ENCODE measurements around the gene MIER2.

The MIER2 gene

DNA sequence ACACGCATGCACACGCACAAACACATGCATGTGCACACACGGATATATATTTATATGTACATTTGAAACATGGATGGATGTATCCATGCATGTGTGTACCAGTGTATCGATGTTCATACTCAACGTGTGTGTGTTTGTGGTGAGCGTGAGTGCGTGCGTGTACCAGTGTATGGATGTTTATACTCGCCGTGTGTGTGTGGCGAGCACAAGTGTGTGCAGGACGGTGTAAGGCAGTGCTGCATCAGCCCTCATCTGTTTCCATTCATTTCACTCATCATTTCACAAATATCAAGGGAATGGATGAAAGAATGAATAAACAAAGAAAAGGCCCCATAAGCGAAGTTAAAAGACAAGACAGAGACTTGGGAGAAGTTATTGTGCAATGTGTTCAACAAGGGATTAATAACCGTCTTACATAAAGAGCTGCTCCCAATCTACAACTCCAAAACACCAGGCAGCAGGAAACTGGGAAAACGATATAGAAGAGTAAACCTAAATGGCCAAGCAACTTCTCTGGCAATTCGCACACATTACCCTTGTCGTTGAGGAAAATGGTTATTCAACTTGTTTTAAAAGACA lies 21.7 kb upstream of the MIER2 start:
- Histone ChIP-seq H3K4me1 (ENCODE audit: control insufficient read depth in 2 of 2, insufficient read depth in 1 of 2, low read depth in 1 of 2, low read length in 2 of 2) (no peaks in the 10 kb centered on the region), H3K27me3 (ENCODE audit: control insufficient read depth in 3 of 3, insufficient read depth in 3 of 3, low read depth in 1 of 3, low read length in 3 of 3) (peaks cover 0 to 4% (median 0%) of the 10 kb centered on the region in 3 experiments), H3K9me3 (replicated peaks in 1 of 2; ENCODE audit: control insufficient read depth in 2 of 2, insufficient read depth in 1 of 2, low read depth in 1 of 2, low read length in 2 of 2) (peaks cover 0 to 2% of the 10 kb centered on the region in 2 donors), H2AK5ac (ENCODE audit: low read depth, low read length) (no peak overlapping the region), H3K9ac (ENCODE audit: low read depth, low read length, poor library complexity) (peak overlapping the region; percentile 44), H4K8ac (ENCODE audit: low read depth, low read length) (no peak overlapping the region), H2BK120ac (ENCODE audit: low read depth, low read length) (no peak overlapping the region), H3K27ac (replicated peaks; ENCODE audit: low read length) (no peak overlapping the region), H3K4ac (ENCODE audit: low read length) (no peak overlapping the region), H3K23ac (ENCODE audit: low read depth, low read length, poor library complexity) (no peak overlapping the region), H3K18ac (ENCODE audit: low read length) (no peak overlapping the region), H3K79me1 (ENCODE audit: low read depth, low read length) (no peaks in the 10 kb centered on the region), H3K36me3 (replicated peaks in 1 of 2; ENCODE audit: control insufficient read depth in 2 of 2, insufficient read depth in 2 of 2, low read length in 2 of 2) (no peaks in the 10 kb centered on the region), H3K14ac (ENCODE audit: low read length) (no peak overlapping the region), H2BK5ac (ENCODE audit: low read length) (no peak overlapping the region), H2BK12ac (ENCODE audit: low read length) (no peak overlapping the region), H3K4me3 (ENCODE audit: low read length in 2 of 2) (no peak overlapping the region), H3K4me2 (ENCODE audit: insufficient read depth, low read length, poor library complexity, severe bottlenecking) (no peak overlapping the region), H2AFZ (ENCODE audit: low read length) (no peak overlapping the region), H2BK15ac (ENCODE audit: low read length) (no peak overlapping the region), H4K91ac (ENCODE audit: low read depth, low read length, poor library complexity) (no peak overlapping the region)
- DNase-seq (ENCODE audit: low spot score): no peak
- no CpG with 5 or more reads among the region's 17 CpGs for WGBS, 2 donors (ENCODE audit: extremely low coverage in 2 of 2, insufficient read length in 2 of 2, insufficient replicate concordance in 1 of 2)

DNA sequence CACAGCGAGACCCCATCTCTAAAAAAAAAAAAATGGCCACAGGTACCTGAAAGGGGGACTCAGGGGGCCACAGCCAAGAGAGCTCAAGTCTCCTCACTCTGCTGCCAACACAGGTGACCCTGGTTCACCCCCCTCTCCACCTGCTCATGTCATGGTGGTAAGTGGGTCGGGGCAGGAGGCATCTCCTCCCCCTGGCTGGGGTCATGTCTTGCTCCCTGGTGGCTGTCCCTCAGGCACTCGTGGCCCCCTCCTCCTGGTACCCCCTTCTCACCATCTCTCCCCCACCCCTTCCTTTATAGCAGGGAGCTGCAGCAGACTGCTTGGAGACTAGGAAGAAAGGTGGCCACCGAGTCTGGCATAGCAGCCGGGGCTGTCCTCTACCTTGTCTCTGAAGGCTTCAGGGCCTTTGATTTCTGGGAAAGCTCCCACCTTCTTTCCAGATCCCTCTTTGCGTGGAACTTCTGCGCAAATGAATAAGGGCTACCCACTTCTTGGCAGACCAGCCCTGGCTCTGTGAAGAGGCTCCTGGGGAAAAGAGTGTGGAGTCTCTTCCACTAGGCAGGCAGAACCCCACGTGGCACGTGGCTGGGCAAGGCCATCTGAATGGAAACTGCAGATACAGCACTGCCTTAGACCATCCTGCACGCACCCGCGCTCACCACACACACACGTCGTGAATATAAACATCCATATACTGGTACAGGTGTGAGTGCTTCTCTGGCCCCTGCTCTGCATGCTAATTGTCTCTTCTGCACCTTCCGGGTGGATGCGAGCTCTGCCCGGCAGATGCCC lies 20.1 kb upstream of the MIER2 start:
- WGBS, 2 donors (ENCODE audit: extremely low coverage in 2 of 2, insufficient read length in 2 of 2, insufficient replicate concordance in 1 of 2): no CpG with 5 or more reads among the region's 17 CpGs
- no peak for DNase-seq (ENCODE audit: low spot score)
- Histone ChIP-seq H3K4me2 (ENCODE audit: insufficient read depth, low read length, poor library complexity, severe bottlenecking) (no peak overlapping the region), H3K27me3 (ENCODE audit: control insufficient read depth in 3 of 3, insufficient read depth in 3 of 3, low read depth in 1 of 3, low read length in 3 of 3) (peaks cover 0 to 4% (median 0%) of the 10 kb centered on the region in 3 experiments), H4K91ac (ENCODE audit: low read depth, low read length, poor library complexity) (no peak overlapping the region), H3K23ac (ENCODE audit: low read depth, low read length, poor library complexity) (peak overlapping the region; percentile 51), H3K4me3 (ENCODE audit: low read length in 2 of 2) (no peak overlapping the region), H4K8ac (ENCODE audit: low read depth, low read length) (peak overlapping the region; percentile 43), H3K79me1 (ENCODE audit: low read depth, low read length) (no peaks in the 10 kb centered on the region), H3K4me1 (ENCODE audit: control insufficient read depth in 2 of 2, insufficient read depth in 1 of 2, low read depth in 1 of 2, low read length in 2 of 2) (no peaks in the 10 kb centered on the region), H3K27ac (replicated peaks; ENCODE audit: low read length) (no peak overlapping the region), H2BK5ac (ENCODE audit: low read length) (no peak overlapping the region), H3K4ac (ENCODE audit: low read length) (no peak overlapping the region), H3K36me3 (replicated peaks in 1 of 2; ENCODE audit: control insufficient read depth in 2 of 2, insufficient read depth in 2 of 2, low read length in 2 of 2) (no peaks in the 10 kb centered on the region), H2BK120ac (ENCODE audit: low read depth, low read length) (no peak overlapping the region), H3K9me3 (replicated peaks in 1 of 2; ENCODE audit: control insufficient read depth in 2 of 2, insufficient read depth in 1 of 2, low read depth in 1 of 2, low read length in 2 of 2) (peaks cover 0 to 2% of the 10 kb centered on the region in 2 donors), H2AK5ac (ENCODE audit: low read depth, low read length) (peak overlapping the region; percentile 75), H2BK15ac (ENCODE audit: low read length) (no peak overlapping the region), H3K18ac (ENCODE audit: low read length) (peak overlapping the region; percentile 48), H2AFZ (ENCODE audit: low read length) (no peak overlapping the region), H2BK12ac (ENCODE audit: low read length) (peak overlapping the region; percentile 73), H3K14ac (ENCODE audit: low read length) (no peak overlapping the region), H3K9ac (ENCODE audit: low read depth, low read length, poor library complexity) (no peak overlapping the region)

DNA sequence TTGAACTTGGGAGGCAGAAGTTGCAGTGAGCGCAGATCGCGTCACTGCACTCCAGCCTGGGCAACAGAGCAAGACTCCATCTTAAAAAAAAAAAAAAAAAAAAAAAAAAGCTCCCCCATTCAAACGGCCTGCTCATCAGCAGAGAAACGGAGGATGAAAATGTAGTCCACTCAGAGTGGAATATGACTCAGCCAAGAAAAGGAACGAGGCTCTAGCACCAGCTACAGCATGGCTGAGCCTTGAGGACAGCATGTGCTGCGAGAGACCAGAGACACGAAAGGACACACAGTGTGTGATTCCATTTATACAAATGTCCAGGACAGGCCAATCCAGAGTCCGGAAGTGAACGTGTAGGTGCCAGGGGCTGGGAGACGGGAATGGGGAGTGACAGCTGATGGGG lies 18.1 kb upstream of the MIER2 start:
- H3K4me3 ChIP-seq (ENCODE audit: low read length in 2 of 2): peak overlapping the region in 1 of 2 donors; percentile 3
- no peak overlapping the region for H3K27ac ChIP-seq (replicated peaks; ENCODE audit: low read length)
- H3K27me3 ChIP-seq (ENCODE audit: control insufficient read depth in 3 of 3, insufficient read depth in 3 of 3, low read depth in 1 of 3, low read length in 3 of 3): no peaks in the 10 kb centered on the region
- H3K4me2 ChIP-seq (ENCODE audit: insufficient read depth, low read length, poor library complexity, severe bottlenecking): no peak overlapping the region
- WGBS, 2 donors (ENCODE audit: extremely low coverage in 2 of 2, insufficient read length in 2 of 2, insufficient replicate concordance in 1 of 2): no CpG with 5 or more reads among the region's 11 CpGs
- H3K79me1 ChIP-seq (ENCODE audit: low read depth, low read length): no peaks in the 10 kb centered on the region
- H2AK5ac ChIP-seq (ENCODE audit: low read depth, low read length): no peak overlapping the region
- no peak overlapping the region for H4K8ac ChIP-seq (ENCODE audit: low read depth, low read length)
- H2BK5ac ChIP-seq (ENCODE audit: low read length): no peak overlapping the region
- no peaks in the 10 kb centered on the region for H3K4me1 ChIP-seq (ENCODE audit: control insufficient read depth in 2 of 2, insufficient read depth in 1 of 2, low read depth in 1 of 2, low read length in 2 of 2)
- H3K9ac ChIP-seq (ENCODE audit: low read depth, low read length, poor library complexity): no peak overlapping the region
- peaks cover 0 to 2% of the 10 kb centered on the region in 2 donors for H3K9me3 ChIP-seq (replicated peaks in 1 of 2; ENCODE audit: control insufficient read depth in 2 of 2, insufficient read depth in 1 of 2, low read depth in 1 of 2, low read length in 2 of 2)
- DNase-seq (ENCODE audit: low spot score): no peak
- H2BK15ac ChIP-seq (ENCODE audit: low read length): no peak overlapping the region
- H2BK12ac ChIP-seq (ENCODE audit: low read length): no peak overlapping the region
- no peak overlapping the region for H3K23ac ChIP-seq (ENCODE audit: low read depth, low read length, poor library complexity)
- H2AFZ ChIP-seq (ENCODE audit: low read length): no peak overlapping the region
- H3K36me3 ChIP-seq (replicated peaks in 1 of 2; ENCODE audit: control insufficient read depth in 2 of 2, insufficient read depth in 2 of 2, low read length in 2 of 2): no peaks in the 10 kb centered on the region
- H3K4ac ChIP-seq (ENCODE audit: low read length): no peak overlapping the region
- H4K91ac ChIP-seq (ENCODE audit: low read depth, low read length, poor library complexity): no peak overlapping the region
- no peak overlapping the region for H3K14ac ChIP-seq (ENCODE audit: low read length)
- no peak overlapping the region for H2BK120ac ChIP-seq (ENCODE audit: low read depth, low read length)
- no peak overlapping the region for H3K18ac ChIP-seq (ENCODE audit: low read length)

DNA sequence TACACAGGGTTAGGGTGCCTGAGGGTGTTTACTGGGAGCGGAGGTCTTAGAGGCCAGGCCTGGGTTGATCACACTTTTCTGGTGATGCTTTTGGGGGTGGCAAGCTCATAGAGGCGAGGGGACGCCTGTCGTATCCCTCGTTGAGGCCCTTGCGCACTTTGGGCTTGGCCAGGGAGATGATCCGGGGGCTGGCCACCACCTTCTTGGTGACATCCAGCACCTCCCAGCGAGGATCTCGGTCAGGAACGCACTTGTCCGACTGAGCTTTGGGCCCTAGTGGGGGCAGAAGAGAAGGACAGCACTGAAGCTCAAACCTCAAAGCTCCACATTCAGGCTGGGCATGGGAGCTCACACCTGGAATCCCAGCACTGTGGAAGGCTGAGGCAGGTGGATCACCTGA lies 17.6 kb upstream of the MIER2 start:
- Histone ChIP-seq H3K4me3 (ENCODE audit: low read length in 2 of 2) (no peak overlapping the region), H2BK15ac (ENCODE audit: low read length) (no peak overlapping the region), H2AK5ac (ENCODE audit: low read depth, low read length) (no peak overlapping the region), H3K36me3 (replicated peaks in 1 of 2; ENCODE audit: control insufficient read depth in 2 of 2, insufficient read depth in 2 of 2, low read length in 2 of 2) (no peaks in the 10 kb centered on the region), H3K4ac (ENCODE audit: low read length) (no peak overlapping the region), H3K9me3 (replicated peaks in 1 of 2; ENCODE audit: control insufficient read depth in 2 of 2, insufficient read depth in 1 of 2, low read depth in 1 of 2, low read length in 2 of 2) (peaks cover 0 to 3% of the 10 kb centered on the region in 2 donors), H3K14ac (ENCODE audit: low read length) (no peak overlapping the region), H3K4me2 (ENCODE audit: insufficient read depth, low read length, poor library complexity, severe bottlenecking) (no peak overlapping the region), H4K8ac (ENCODE audit: low read depth, low read length) (no peak overlapping the region), H3K18ac (ENCODE audit: low read length) (no peak overlapping the region), H3K27ac (replicated peaks; ENCODE audit: low read length) (no peak overlapping the region), H3K4me1 (ENCODE audit: control insufficient read depth in 2 of 2, insufficient read depth in 1 of 2, low read depth in 1 of 2, low read length in 2 of 2) (no peaks in the 10 kb centered on the region), H2BK12ac (ENCODE audit: low read length) (no peak overlapping the region), H3K9ac (ENCODE audit: low read depth, low read length, poor library complexity) (no peak overlapping the region), H2BK120ac (ENCODE audit: low read depth, low read length) (no peak overlapping the region), H2BK5ac (ENCODE audit: low read length) (peak overlapping the region; percentile 75), H3K79me1 (ENCODE audit: low read depth, low read length) (no peaks in the 10 kb centered on the region), H3K27me3 (ENCODE audit: control insufficient read depth in 3 of 3, insufficient read depth in 3 of 3, low read depth in 1 of 3, low read length in 3 of 3) (peaks cover 0 to 4% (median 0%) of the 10 kb centered on the region in 3 experiments), H3K23ac (ENCODE audit: low read depth, low read length, poor library complexity) (no peak overlapping the region), H2AFZ (ENCODE audit: low read length) (no peak overlapping the region), H4K91ac (ENCODE audit: low read depth, low read length, poor library complexity) (no peak overlapping the region)
- DNase-seq (ENCODE audit: low spot score): no peak
- WGBS, 2 donors (ENCODE audit: extremely low coverage in 2 of 2, insufficient read length in 2 of 2, insufficient replicate concordance in 1 of 2): no CpG with 5 or more reads among the region's 11 CpGs
